Measurements from ENCODE around the gene RAI1. TPM values are rescaled to one million over a fixed set of nuclear protein-coding genes. Genes with fewer than 3 reads are reported as not detected.

The RAI1 gene
- total RNA-seq, 1 donor from 2014 or later = 31.1 TPM

DNA sequence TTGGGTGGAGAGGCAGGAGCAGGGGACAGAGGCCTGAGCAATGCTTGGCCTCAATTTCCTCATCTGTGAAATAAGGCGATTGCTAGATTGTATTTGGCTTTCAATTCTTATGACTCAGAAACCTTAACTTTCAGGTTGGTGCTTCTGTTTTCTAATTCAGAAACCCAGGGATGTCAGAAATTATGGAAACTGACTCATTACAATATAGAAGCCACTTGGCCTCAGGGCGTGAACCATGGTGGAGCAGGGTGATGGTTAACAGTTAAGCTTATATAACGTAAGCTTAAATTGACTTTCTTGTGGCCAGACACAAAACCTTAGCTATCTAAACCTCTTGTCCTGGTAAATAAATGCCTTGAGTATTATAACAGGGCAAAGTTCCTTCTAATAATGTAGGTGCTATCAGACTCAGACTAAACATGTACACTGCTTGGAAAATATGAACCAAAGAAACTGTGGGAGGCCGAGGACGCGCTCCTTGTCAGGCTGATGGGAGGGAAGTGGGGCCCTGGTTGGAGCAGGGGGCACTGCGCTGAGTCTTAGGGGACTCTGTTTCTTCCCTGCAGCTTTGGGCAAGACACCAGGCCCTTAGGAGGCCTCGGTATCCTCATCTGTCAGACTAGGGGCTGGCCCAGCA is 172.7 kb downstream of the RAI1 start:
- no peak overlapping the region for H3K4me3 ChIP-seq
- intact Hi-C loops (cut with DNase I) = no loop called here
- H3K27me3 ChIP-seq (ENCODE audit: low read depth) = no peaks in the 10 kb centered on the region

DNA sequence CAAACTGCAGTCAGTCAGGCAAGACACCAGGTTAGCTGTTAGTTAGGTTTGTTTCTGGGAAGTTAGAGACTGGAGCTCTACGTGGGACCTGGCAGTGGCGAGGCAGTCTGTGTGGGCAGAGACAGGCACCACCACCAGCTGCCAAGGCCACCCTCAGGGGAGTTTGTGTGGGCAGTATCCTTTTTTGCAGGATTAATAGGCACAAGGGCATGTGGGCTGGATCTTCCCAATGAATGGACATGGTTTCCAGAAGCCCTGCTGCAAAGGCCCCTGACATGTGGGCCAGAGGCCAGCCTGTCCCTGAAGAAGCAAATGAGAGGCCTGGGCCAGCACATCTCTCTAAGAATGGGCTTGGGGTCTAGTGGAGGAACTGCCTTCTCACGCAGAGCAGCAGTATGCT is 174.7 kb downstream of the RAI1 start:
- no peak for DNase-seq
- H3K4me3 ChIP-seq = no peak overlapping the region
- H3K9me3 ChIP-seq = no peaks in the 10 kb centered on the region
- ATAC-seq = no peak
- no peaks in the 10 kb centered on the region for H3K36me3 ChIP-seq
- intact Hi-C loops (cut with DNase I) = no loop called here
- H3K4me1 ChIP-seq = peaks cover 34% of the 10 kb centered on the region
- H3K27ac ChIP-seq = no peak overlapping the region
- H3K27me3 ChIP-seq (ENCODE audit: low read depth) = no peaks in the 10 kb centered on the region
- TF ChIP-seq, protein P1, sequence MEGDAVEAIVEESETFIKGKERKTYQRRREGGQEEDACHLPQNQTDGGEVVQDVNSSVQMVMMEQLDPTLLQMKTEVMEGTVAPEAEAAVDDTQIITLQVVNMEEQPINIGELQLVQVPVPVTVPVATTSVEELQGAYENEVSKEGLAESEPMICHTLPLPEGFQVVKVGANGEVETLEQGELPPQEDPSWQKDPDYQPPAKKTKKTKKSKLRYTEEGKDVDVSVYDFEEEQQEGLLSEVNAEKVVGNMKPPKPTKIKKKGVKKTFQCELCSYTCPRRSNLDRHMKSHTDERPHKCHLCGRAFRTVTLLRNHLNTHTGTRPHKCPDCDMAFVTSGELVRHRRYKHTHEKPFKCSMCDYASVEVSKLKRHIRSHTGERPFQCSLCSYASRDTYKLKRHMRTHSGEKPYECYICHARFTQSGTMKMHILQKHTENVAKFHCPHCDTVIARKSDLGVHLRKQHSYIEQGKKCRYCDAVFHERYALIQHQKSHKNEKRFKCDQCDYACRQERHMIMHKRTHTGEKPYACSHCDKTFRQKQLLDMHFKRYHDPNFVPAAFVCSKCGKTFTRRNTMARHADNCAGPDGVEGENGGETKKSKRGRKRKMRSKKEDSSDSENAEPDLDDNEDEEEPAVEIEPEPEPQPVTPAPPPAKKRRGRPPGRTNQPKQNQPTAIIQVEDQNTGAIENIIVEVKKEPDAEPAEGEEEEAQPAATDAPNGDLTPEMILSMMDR (IDR thresholded peaks at IDR 0.05) = no peak

More for the DNA sequence above, 172.7 kb downstream of the RAI1 start:
- DNase-seq (no peak), ATAC-seq (no peak)
- Histone ChIP-seq H3K27ac (no peak overlapping the region), H3K36me3 (no peaks in the 10 kb centered on the region), H3K9me3 (no peaks in the 10 kb centered on the region), H3K4me1 (peaks cover 40% of the 10 kb centered on the region)
- TF ChIP-seq, protein P1 (IDR thresholded peaks at IDR 0.05) = no peak

DNA sequence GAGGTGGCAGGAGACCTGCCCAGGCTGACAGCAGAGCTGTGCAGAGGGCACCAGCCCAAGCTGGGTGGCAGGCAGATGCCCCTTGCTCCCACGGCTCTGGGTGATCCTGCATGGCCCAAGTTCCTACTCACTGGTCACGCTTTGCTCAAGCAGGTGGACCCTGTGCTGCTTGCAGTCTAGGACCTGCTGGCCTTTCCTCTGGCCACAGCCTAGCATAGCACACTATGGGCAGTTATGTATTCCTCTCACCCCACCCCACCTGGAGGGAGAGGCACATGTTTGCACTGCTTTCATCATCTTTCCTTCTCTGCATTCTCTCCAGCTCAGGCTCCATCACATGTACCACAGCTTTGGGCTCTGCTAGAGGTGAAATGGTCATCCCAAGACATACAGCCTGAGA is 175.1 kb downstream of the RAI1 start:
- H3K4me1 ChIP-seq = peaks cover 34% of the 10 kb centered on the region
- no peaks in the 10 kb centered on the region for H3K27me3 ChIP-seq (ENCODE audit: low read depth)
- intact Hi-C loops (cut with DNase I) = no loop called here
- ATAC-seq (no peak), DNase-seq (no peak)
- no peaks in the 10 kb centered on the region for H3K9me3 ChIP-seq
- no peak overlapping the region for H3K27ac ChIP-seq
- H3K36me3 ChIP-seq = no peaks in the 10 kb centered on the region
- H3K4me3 ChIP-seq = no peak overlapping the region
- TF ChIP-seq, protein P1 (IDR thresholded peaks at IDR 0.05) = no peak

DNA sequence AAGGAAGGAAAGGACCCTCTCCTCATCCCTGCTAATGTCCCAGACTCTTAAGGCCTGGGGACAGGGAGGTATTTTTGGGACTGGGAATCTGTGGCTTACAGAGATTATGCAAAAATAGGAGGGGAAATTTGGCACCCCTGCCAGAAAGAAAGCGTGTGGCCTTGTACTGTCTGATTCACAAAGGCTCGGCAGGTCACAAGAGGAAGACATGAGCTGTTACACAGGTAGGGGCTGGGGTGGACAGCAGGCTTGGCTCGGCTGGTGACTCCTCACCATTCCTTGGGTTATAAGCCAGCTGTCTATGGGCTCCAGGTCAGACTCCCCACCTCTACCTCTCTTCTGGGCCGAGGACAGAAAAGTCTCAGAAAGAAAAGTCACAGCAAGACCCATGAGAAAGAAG is 176.2 kb downstream of the RAI1 start:
- no peak for ATAC-seq
- Histone ChIP-seq H3K9me3 (no peaks in the 10 kb centered on the region), H3K4me3 (no peak overlapping the region), H3K4me1 (peaks cover 27% of the 10 kb centered on the region), H3K27ac (no peak overlapping the region), H3K27me3 (ENCODE audit: low read depth) (no peaks in the 10 kb centered on the region), H3K36me3 (no peaks in the 10 kb centered on the region)
- TF ChIP-seq, protein P1 (IDR thresholded peaks at IDR 0.05) = no peak
- intact Hi-C loops (cut with DNase I) = no loop called here
- DNase-seq = no peak

DNA sequence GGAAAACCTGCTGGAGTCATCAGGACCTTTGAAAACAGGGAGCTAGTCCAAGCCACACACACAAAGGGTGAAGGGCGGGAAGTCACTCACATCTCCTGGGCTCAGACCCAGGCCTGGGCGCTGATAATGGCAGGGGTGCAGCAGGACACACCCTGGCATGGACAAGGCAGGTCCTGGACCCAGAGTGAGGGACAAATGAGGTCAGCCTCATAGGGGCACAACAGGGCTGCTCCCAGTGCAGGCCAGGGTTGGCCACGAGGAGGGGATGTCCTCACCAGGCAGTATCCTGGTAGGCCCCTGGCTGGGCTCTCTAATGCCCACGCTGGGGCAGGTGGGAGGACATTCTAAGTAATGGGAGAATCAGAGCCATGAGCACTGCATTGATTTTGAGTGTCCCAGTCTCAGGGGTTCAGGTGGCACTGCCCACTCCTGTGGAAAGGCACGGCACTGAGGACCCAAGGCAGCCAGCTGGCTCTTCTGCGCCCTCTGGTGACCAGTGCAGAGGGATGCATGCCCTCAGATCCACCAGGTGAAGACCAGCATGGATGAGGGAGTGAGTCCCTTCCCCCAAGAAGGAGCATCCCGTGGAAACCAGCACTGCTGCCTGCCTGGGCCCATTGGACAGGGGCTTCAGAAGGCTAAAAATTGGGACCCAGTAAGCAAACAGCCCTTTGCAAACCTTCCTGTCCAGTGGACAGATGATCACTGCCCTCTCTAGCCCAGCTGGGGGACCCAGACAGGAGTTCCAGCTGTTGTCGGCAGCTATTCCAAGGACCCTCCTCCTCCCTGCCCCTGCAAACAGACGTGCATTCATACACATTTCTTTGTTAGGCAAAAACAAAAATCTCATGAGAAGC is 178.9 kb downstream of the RAI1 start:
- Histone ChIP-seq H3K27me3 (ENCODE audit: low read depth) (no peaks in the 10 kb centered on the region), H3K27ac (peak overlapping the region; percentile 38), H3K36me3 (no peaks in the 10 kb centered on the region), H3K4me3 (no peak overlapping the region), H3K9me3 (no peaks in the 10 kb centered on the region), H3K4me1 (peaks cover 27% of the 10 kb centered on the region)
- TF ChIP-seq, protein P1 (IDR thresholded peaks at IDR 0.05) = peak; percentile 99
- DNase-seq (peak; percentile 78), ATAC-seq (peak; percentile 94 to 96)
- intact Hi-C loops (cut with DNase I) = loop anchor here (5.0 kb wide), 1 partner anchor 48 kb away; no protein-coding TSS in a partner anchor
